ENCODE data around the gene RBM15B. TPM values are rescaled to one million over a fixed set of nuclear protein-coding genes. Genes with fewer than 3 reads are reported as not detected.
A peak's percentile ranks its signal among the peaks of the same experiment; 100 is the strongest.

Gene RBM15B
- polyA plus RNA-seq, 2 of the 4 experiments (the other 2 are of a cell fraction), result 7.9 to 17.0 TPM

- POLR2A ChIA-PET, result interaction anchor here (1.4 kb wide), 1 partner anchor 106 kb away, joined by 4 read pairs; the partner anchor contains the start of gene DCAF1
- Histone ChIP-seq H3K27ac (no peak overlapping the region), H3K4me2 (peak overlapping the region; percentile 95; the same call in 2 of the 3 replicates), H3K4me1 (peaks cover 26% of the 10 kb centered on the region), H3K4me3 (no peak overlapping the region), H3K9me3 (no peaks in the 10 kb centered on the region)
- 91% methylated on average over 10 of the region's 17 CpGs for WGBS (ENCODE audit: missing lambda C conversion rate)
- CTCF ChIA-PET, result interaction anchor here (1.9 kb wide), 1 partner anchor 777 kb away, joined by 6 read pairs; the partner anchor contains the start of gene MAPKAPK3
- no peak for TF ChIP-seq SMC3 (IDR thresholded peaks at IDR 0.05)
- TF ChIP-seq MAX (IDR thresholded peaks at IDR 0.05), result no peak
- TF ChIP-seq ZC3H11A (IDR thresholded peaks at IDR 0.05), result no peak
- TF ChIP-seq KDM1A (IDR thresholded peaks at IDR 0.05; ENCODE audit: low read depth), result no peak
- TF ChIP-seq RFX5 (IDR thresholded peaks at IDR 0.05), result no peak
- TF ChIP-seq NR3C1 (IDR thresholded peaks at IDR 0.05), result no peak
- TF ChIP-seq TP53 (CRISPR knock-in tag; IDR thresholded peaks at IDR 0.05), result no peak
- no peak for TF ChIP-seq GATA3 (IDR thresholded peaks at IDR 0.05; ENCODE audit: borderline replicate concordance)
- no peak for TF ChIP-seq TFCP2L1 (CRISPR knock-in tag; IDR thresholded peaks at IDR 0.05)
- TF ChIP-seq HOXB5 (CRISPR knock-in tag; IDR thresholded peaks at IDR 0.05), result no peak
- no peak for TF ChIP-seq HMGXB4 (CRISPR knock-in tag; IDR thresholded peaks at IDR 0.05; ENCODE audit: borderline replicate concordance)
- TF ChIP-seq ELK1 (IDR thresholded peaks at IDR 0.05; ENCODE audit: low read depth, low read length), result no peak
- TF ChIP-seq RNF2 (IDR thresholded peaks at IDR 0.05; ENCODE audit: borderline replicate concordance, low read depth), result no peak
- no peak for TF ChIP-seq HES2 (IDR thresholded peaks at IDR 0.05)
- TF ChIP-seq JUN (IDR thresholded peaks at IDR 0.05), result no peak
- no peak for TF ChIP-seq BCL3 (IDR thresholded peaks at IDR 0.05)
- TF ChIP-seq EHF (CRISPR knock-in tag; IDR thresholded peaks at IDR 0.05), result no peak
- no peak for DNase-seq (ENCODE audit: low read depth in 1 of 2, low spot score in 1 of 2)
- FAIRE-seq, result no peak
- no peak for ATAC-seq
Observed at GRCh38 chr3:51393134-51393495, 2.0 kb downstream of the RBM15B start.

GRCh38 chr3:51393564-51393963 is 2.5 kb downstream of the RBM15B start:
- no peak for TF ChIP-seq PBX3 (IDR thresholded peaks at IDR 0.05)
- TF ChIP-seq RCOR1 (IDR thresholded peaks at IDR 0.05; ENCODE audit: low read depth, low read length), result no peak
- TF ChIP-seq MAZ (IDR thresholded peaks at IDR 0.05; ENCODE audit: borderline replicate concordance, low read depth, low read length), result no peak
- no peak for TF ChIP-seq RAD21 (conservative IDR thresholded peaks at IDR 0.05 in 1 of 2, IDR thresholded peaks at IDR 0.05 in 1 of 2)
- TF ChIP-seq FOXS1 (CRISPR knock-in tag; IDR thresholded peaks at IDR 0.05), result no peak
- no peak for TF ChIP-seq RNF2 (IDR thresholded peaks at IDR 0.05; ENCODE audit: borderline replicate concordance, low read depth)
- no peak for TF ChIP-seq MAFK (IDR thresholded peaks at IDR 0.05; ENCODE audit: partially characterized antibody)
- TF ChIP-seq GATA3 (IDR thresholded peaks at IDR 0.05; ENCODE audit: borderline replicate concordance), result no peak
- no peak for TF ChIP-seq RARB (CRISPR knock-in tag; IDR thresholded peaks at IDR 0.05)
- TF ChIP-seq PHF8 (IDR thresholded peaks at IDR 0.05; ENCODE audit: borderline replicate concordance, low read depth), result no peak
- no peak for TF ChIP-seq NR3C1 (IDR thresholded peaks at IDR 0.05)
- no peak for TF ChIP-seq MAX (IDR thresholded peaks at IDR 0.05)
- TF ChIP-seq KDM5A (IDR thresholded peaks at IDR 0.05), result no peak
- no peak for TF ChIP-seq HES2 (IDR thresholded peaks at IDR 0.05)
- POLR2A ChIA-PET, result interaction anchor here (1.4 kb wide), 1 partner anchor 106 kb away, joined by 4 read pairs; the partner anchor contains the start of gene DCAF1
- no peaks in the 10 kb centered on the region for H3K9me3 ChIP-seq
- FAIRE-seq (no peak), DNase-seq (ENCODE audit: low read depth in 1 of 2, low spot score in 1 of 2) (no peak), ATAC-seq (no peak)
- WGBS (ENCODE audit: missing lambda C conversion rate), result 94% methylated on average over 9 of the region's 14 CpGs
- H3K4me2 ChIP-seq, result peak overlapping the region; percentile 19; the same call in 1 of the 3 replicates
- no peak overlapping the region for H3K27ac ChIP-seq
- H3K4me1 ChIP-seq, result peaks cover 26% of the 10 kb centered on the region
- no peak overlapping the region for H3K4me3 ChIP-seq
- CTCF ChIA-PET, result interaction anchor here (1.0 kb wide), 1 partner anchor 41 kb away, joined by 3 read pairs; no protein-coding TSS in a partner anchor

All from A549 (cell line).